Gastroesophageal sphincter (tissue), 4 donors: ENCODE data around the gene CHST15. TPM values are rescaled to one million over a fixed set of nuclear protein-coding genes. Genes with fewer than 3 reads are reported as not detected.

Source experiments
- ATAC-seq: fragments of 150-250 bp; one replicate; pipeline ENCODE4 v1.9.1; 2016; ENCODE audit warnings: mild to moderate bottlenecking, moderate library complexity
- H3K27ac ChIP-seq, 4 donors: fragments of 200-600 bp; sonication (generic) in 3 of 4; 1 replicate in 3 of 4; 2 replicates in 1 of 4; pipeline ENCODE4 v1.5.1; 2016 to 2019
- H3K27me3 ChIP-seq: fragments of 200-600 bp; sonication (generic); one replicate; pipeline ENCODE4 v1.5.1; 2019
- H3K36me3 ChIP-seq, 2 donors: fragments of 200-600 bp; sonication (generic); one replicate each; pipeline ENCODE4 v1.5.1; 2019; ENCODE audit warnings: control low read depth in 1 of 2
- H3K4me1 ChIP-seq, 3 donors: fragments of 200-600 bp; sonication (generic); 1 replicate in 2 of 3; 2 replicates in 1 of 3; pipeline ENCODE4 v1.5.1; 2016 to 2019; ENCODE audit warnings: control low read depth in 2 of 3
- H3K4me3 ChIP-seq, 2 donors: fragments of 200-600 bp; sonication (generic); one replicate each; pipeline ENCODE4 v1.5.1; 2019; ENCODE audit warnings: mild to moderate bottlenecking in 1 of 2, moderate library complexity in 1 of 2
- H3K9me3 ChIP-seq, 3 donors: fragments of 200-600 bp; sonication (generic); one replicate each; pipeline ENCODE4 v1.5.1; 2017 to 2019; ENCODE audit warnings: control low read depth in 2 of 3
- EP300 ChIP-seq: sonication (generic); formaldehyde crosslinking; IDR thresholded peaks from one replicate; pipeline ENCODE4 v1.6.1; 2017; ENCODE audit warnings: antibody characterized with exemption, mild to moderate bottlenecking
- POLR2A ChIP-seq, 2 donors: fragments of 450-650 bp; IDR thresholded peaks; one replicate each; pipeline ENCODE4 v1.6.1; 2017; ENCODE audit warnings: antibody characterized with exemption in 2 of 2, mild to moderate bottlenecking in 2 of 2, moderate library complexity in 1 of 2
- POLR2AphosphoS5 ChIP-seq: sonication (generic); formaldehyde crosslinking; IDR thresholded peaks from one replicate; pipeline ENCODE4 v1.6.1; 2017; ENCODE audit warnings: antibody characterized with exemption
- WGBS, 2 donors: methylation state at CpG; one replicate each; pipeline ENCODE4 v1.1.5; 2018; ENCODE audit warnings: low coverage in 1 of 2; 5-methylcytosine and 5-hydroxymethylcytosine counted together
- total RNA-seq, 4 donors: library from RNA; depleted of rRNA; stranded (reverse); fragments of >200 nt; gene quantifications; one replicate each; pipeline ENCODE4 v1.1.0, GENCODE V29; 2016
- TF ChIP-seq, protein P1 (sequence below), 4 experiments: fragments of 200-600 bp in 2 of 4; fragments of 450-650 bp in 2 of 4; sonication (generic) in 1 of 4; IDR thresholded peaks; one replicate each; pipeline ENCODE4 v1.5.1; 2017 to 2019; ENCODE audit warnings: antibody characterized with exemption in 4 of 4, mild to moderate bottlenecking in 2 of 4, moderate library complexity in 2 of 4

Gene CHST15
- total RNA-seq, 4 donors from 2014 or later = 63.5 to 87.5 (median 74.3) TPM

DNA sequence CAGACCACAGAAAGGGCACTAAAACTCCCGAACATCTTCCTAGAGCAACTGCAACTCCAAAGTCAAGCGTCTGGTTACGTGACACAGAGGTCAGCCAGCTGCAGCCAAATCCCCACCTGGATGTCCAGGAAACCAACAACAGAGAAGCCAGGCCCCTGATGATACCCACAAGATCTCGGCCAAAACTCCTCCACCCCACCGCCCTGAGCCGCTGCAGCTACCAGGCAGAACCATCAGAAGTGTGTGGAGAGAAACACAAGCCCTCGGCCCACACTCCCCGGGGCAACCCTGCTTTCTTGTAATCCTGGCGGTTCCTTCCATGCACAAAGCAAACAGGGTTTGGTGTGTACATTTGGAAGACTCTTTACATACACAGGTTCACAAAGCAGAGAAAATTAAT is 8.7 kb downstream of the CHST15 start:
- no peak for TF ChIP-seq EP300
- TF ChIP-seq, protein P1, sequence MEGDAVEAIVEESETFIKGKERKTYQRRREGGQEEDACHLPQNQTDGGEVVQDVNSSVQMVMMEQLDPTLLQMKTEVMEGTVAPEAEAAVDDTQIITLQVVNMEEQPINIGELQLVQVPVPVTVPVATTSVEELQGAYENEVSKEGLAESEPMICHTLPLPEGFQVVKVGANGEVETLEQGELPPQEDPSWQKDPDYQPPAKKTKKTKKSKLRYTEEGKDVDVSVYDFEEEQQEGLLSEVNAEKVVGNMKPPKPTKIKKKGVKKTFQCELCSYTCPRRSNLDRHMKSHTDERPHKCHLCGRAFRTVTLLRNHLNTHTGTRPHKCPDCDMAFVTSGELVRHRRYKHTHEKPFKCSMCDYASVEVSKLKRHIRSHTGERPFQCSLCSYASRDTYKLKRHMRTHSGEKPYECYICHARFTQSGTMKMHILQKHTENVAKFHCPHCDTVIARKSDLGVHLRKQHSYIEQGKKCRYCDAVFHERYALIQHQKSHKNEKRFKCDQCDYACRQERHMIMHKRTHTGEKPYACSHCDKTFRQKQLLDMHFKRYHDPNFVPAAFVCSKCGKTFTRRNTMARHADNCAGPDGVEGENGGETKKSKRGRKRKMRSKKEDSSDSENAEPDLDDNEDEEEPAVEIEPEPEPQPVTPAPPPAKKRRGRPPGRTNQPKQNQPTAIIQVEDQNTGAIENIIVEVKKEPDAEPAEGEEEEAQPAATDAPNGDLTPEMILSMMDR (IDR thresholded peaks at IDR 0.05) = no peak
- no peak for TF ChIP-seq POLR2AphosphoS5
- TF ChIP-seq POLR2A (IDR thresholded peaks at IDR 0.05) = no peak
- H3K4me1 ChIP-seq = peaks cover 2 to 93% (median 27%) of the 10 kb centered on the region in 3 donors
- H3K27ac ChIP-seq = peak overlapping the region in 3 of 4 donors; percentile 96 to 97 (median 97)

DNA sequence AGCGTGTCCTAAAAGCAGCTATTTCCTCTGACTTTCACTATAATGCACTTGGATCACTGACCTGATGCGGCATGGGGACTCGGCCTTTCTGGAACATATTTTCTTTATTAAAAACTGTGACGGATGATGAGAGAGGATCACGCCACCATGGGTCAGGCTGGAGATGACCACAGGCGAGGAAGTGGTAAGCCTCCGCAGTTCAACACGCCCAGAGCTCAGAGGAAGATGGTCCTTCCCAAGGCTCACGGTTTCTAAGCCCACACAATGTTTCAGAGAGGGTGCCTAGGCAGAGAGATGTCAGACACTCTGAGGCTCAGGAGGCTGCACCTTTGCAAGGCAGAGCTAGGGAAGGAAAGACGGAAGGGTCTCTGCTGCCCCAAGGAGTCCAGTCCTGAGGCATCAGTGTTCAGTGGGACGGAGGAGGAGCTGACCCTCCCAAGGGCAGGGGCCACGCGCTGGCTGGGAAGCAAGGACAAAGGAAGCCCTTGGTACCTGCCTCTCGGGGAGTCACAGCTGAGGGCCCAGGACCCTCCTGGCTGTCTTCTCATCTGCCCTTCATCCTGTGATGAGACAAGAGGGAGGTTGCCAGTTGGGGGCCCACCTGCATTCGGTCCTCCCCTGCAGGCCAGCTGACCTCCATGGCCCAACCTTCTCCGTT is 9.5 kb downstream of the CHST15 start:
- Histone ChIP-seq H3K27me3 (no peaks in the 10 kb centered on the region), H3K27ac (peak overlapping the region in 3 of 4 donors; percentile 96 to 97 (median 97)), H3K4me3 (no peak overlapping the region), H3K36me3 (no peaks in the 10 kb centered on the region), H3K9me3 (no peaks in the 10 kb centered on the region), H3K4me1 (peaks cover 0 to 93% (median 22%) of the 10 kb centered on the region in 3 donors)
- TF ChIP-seq, protein P1 (IDR thresholded peaks at IDR 0.05) = no peak
- TF ChIP-seq POLR2AphosphoS5 (no peak), POLR2A (IDR thresholded peaks at IDR 0.05) (no peak), EP300 (no peak)
- WGBS, 2 donors = 69 to 84% methylated on average over 8 to 9 of the region's 16 CpGs
- no peak for ATAC-seq

More for the DNA sequence above, 8.7 kb downstream of the CHST15 start:
- WGBS, 2 donors = 57 to 68% methylated on average over 1 to 4 of the region's 9 CpGs
- Histone ChIP-seq H3K4me3 (no peak overlapping the region), H3K36me3 (no peaks in the 10 kb centered on the region), H3K27me3 (no peaks in the 10 kb centered on the region), H3K9me3 (no peaks in the 10 kb centered on the region)
- ATAC-seq = no peak

DNA sequence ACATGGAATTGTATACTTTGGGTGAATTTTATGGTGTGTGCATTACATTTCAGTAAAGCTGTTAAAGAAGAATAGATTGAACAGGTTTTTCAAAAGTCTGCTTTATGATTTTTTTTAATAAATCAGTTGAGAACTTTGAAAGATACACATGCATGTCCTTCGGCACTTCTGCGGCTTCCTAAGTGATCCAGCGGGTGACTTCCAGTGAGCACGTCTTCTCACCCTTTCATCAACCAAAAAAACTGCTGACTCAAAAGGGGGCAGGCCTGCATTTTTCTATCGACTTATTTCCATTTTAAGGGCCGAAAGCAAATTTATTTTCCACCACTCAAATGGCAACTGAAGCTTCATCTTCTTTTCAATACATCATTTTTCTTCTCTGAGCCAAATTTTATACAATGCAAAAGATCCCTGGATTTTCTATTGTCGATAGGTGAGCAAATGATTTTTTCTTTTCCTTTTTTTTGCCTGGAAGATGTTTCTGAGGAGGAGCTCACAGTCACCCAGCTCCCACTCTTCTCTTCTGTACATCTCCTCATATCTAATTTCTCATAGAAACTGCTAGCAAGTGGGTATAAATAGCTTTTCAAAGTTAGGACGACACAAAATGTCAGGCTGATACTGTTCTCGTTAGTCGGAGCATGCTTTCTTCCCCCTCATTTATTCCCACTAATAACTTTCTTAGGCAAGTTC is 10.2 kb downstream of the CHST15 start:
- peaks cover 0 to 93% (median 17%) of the 10 kb centered on the region in 3 donors for H3K4me1 ChIP-seq
- H3K9me3 ChIP-seq = no peaks in the 10 kb centered on the region
- ATAC-seq = no peak
- H3K4me3 ChIP-seq = no peak overlapping the region
- peak overlapping the region in 3 of 4 donors; percentile 96 to 97 (median 97) for H3K27ac ChIP-seq
- 57 to 71% methylated on average over 10 of the region's 10 CpGs for WGBS, 2 donors
- H3K36me3 ChIP-seq = no peaks in the 10 kb centered on the region
- H3K27me3 ChIP-seq = no peaks in the 10 kb centered on the region
- TF ChIP-seq, protein P1 (IDR thresholded peaks at IDR 0.05) = no peak
- TF ChIP-seq POLR2A (IDR thresholded peaks at IDR 0.05) (no peak), EP300 (no peak), POLR2AphosphoS5 (no peak)

DNA sequence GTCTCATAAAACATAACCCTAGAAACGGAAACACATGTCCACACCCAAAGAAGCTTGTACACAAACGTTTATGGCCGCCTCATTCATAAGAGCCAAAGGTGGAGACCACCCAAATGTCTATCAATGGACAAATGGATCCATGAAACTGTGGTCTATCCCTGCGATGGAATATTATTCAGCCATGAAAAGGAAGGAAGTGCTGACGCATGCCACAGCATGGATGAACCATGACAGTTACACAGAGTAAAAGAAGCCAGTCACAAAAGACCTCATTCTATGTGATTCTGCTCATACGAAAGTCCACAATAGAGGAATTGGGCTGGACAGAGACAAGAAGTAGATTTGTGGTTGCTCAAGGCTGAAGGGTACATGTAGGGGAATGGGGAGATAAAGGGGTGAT is 10.8 kb downstream of the CHST15 start:
- no peak overlapping the region for H3K4me3 ChIP-seq
- H3K4me1 ChIP-seq = peaks cover 0 to 93% (median 17%) of the 10 kb centered on the region in 3 donors
- no peak for TF ChIP-seq EP300
- TF ChIP-seq POLR2A (IDR thresholded peaks at IDR 0.05) = no peak
- TF ChIP-seq, protein P1 (IDR thresholded peaks at IDR 0.05) = no peak
- no peak for TF ChIP-seq POLR2AphosphoS5
- ATAC-seq = no peak
- no peak overlapping the region for H3K27ac ChIP-seq
- no peaks in the 10 kb centered on the region for H3K9me3 ChIP-seq
- H3K36me3 ChIP-seq = no peaks in the 10 kb centered on the region
- WGBS, 2 donors = 92 to 93% methylated on average over 6 of the region's 6 CpGs
- H3K27me3 ChIP-seq = no peaks in the 10 kb centered on the region
